Ishikawa (cell line): ENCODE data around the gene PPOX.

Source experiments
- CEBPB ChIP-seq: IDR thresholded peaks from 2 replicates; pipeline ENCODE4 v1.6.1; 2012
- CREB1 ChIP-seq: IDR thresholded peaks from 2 replicates; pipeline ENCODE4 v1.6.1; 2012; ENCODE audit warnings: low read depth
- EGR1 ChIP-seq: IDR thresholded peaks from 2 replicates; pipeline ENCODE4 v1.6.1; 2012
- EP300 ChIP-seq: IDR thresholded peaks from 2 replicates; pipeline ENCODE4 v1.6.1; 2012; ENCODE audit warnings: borderline replicate concordance
- FOXM1 ChIP-seq: IDR thresholded peaks from 2 replicates; pipeline ENCODE4 v1.6.1; 2012; ENCODE audit warnings: low read depth, borderline replicate concordance
- MAX ChIP-seq: IDR thresholded peaks from 2 replicates; pipeline ENCODE4 v1.6.1; 2012
- NFIC ChIP-seq: IDR thresholded peaks from 2 replicates; pipeline ENCODE4 v1.6.1; 2012
- RAD21 ChIP-seq: IDR thresholded peaks from 2 replicates; pipeline ENCODE4 v1.6.1; 2012; ENCODE audit warnings: low read depth
- REST ChIP-seq: IDR thresholded peaks from 2 replicates; pipeline ENCODE4 v1.6.1; 2012; ENCODE audit warnings: low read depth, mild to moderate bottlenecking
- TAF1 ChIP-seq: IDR thresholded peaks from 2 replicates; pipeline ENCODE4 v1.6.1; 2012; ENCODE audit warnings: low read depth, mild to moderate bottlenecking
- TCF12 ChIP-seq: IDR thresholded peaks from 2 replicates; pipeline ENCODE4 v1.6.1; 2012; ENCODE audit warnings: low read depth
- TEAD4 ChIP-seq: IDR thresholded peaks from 2 replicates; pipeline ENCODE4 v1.6.1; 2012
- USF1 ChIP-seq: IDR thresholded peaks from 2 replicates; pipeline ENCODE4 v1.6.1; 2012
- YY1 ChIP-seq: IDR thresholded peaks from 2 replicates; pipeline ENCODE4 v1.6.1; 2012; ENCODE audit warnings: low read depth
- ZBTB7A ChIP-seq: IDR thresholded peaks from 2 replicates; pipeline ENCODE4 v1.6.1; 2012; ENCODE audit warnings: low read depth

The PPOX gene

GRCh38 chr1:161130266-161130665 lies 36.0 kb upstream of the PPOX start:
- TF ChIP-seq USF1 (no peak), EGR1 (no peak), CREB1 (no peak), REST (no peak), EP300 (no peak), FOXM1 (no peak), TCF12 (no peak), RAD21 (no peak), CEBPB (no peak), YY1 (no peak), TAF1 (no peak), TEAD4 (no peak), NFIC (no peak), ZBTB7A (no peak), MAX (no peak)

DNA sequence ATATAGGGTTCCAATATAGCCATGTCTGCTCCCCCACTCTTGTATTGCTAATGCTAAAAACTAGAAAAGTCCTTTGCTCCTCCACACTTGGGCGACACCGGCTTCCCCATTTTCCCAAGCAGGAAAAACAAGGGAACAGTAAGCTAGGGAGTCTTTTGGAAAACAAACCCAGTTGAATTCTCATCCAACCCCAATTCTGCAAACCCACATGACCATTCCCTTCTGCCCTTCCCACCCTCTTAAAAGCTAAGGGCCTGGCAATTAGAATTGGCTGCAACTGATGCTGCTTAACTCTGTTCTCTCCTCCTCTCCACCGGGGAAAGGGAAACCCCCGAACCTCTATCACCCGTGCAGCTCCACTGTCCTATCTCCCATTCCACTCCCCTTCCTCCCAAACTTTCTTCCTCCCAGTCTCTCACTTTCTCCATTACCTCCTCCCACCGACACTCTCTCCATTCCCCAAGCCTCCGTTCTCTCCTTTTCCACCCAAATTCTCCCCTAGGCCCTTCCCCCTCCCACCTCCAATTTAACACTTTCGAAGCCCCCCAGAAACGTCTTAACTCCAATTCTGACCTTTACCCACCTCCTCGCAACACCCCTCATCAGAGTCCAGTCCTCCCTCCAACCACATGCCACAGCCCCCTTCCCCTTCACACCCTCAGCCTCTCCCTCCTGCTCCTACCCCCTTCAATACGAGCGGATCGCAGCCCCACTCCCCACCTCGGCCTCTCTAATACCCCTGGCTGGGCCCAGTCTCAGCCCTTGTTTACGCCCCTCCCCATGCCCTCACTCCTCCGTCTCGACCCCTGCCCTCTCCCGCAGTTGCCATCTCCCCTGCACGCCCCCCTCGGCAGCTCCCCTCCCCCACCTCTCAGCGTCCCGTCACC lies 34.5 kb upstream of the PPOX start:
- no peak for TF ChIP-seq CEBPB
- TF ChIP-seq ZBTB7A: peak; percentile 84; the same call in 1 of the 2 replicates
- TF ChIP-seq EP300: no peak
- no peak for TF ChIP-seq MAX

- TF ChIP-seq EGR1: peak; percentile 86; the same call in 1 of the 2 replicates
- no peak for TF ChIP-seq CEBPB
- peak; percentile 99 for TF ChIP-seq YY1
- TF ChIP-seq RAD21: no peak
- 0 out of 2 replicates have a peak, but pooled peaks have one; percentile 11 for TF ChIP-seq NFIC
- TF ChIP-seq TAF1: peak; percentile 65; the same call in 1 of the 2 replicates
- 0 out of 2 replicates have a peak, but pooled peaks have one; percentile 39 for TF ChIP-seq TCF12
- TF ChIP-seq ZBTB7A: no peak; the same call in 1 of the 2 replicates
- peak; percentile 66 for TF ChIP-seq MAX
- peak; percentile 41; the same call in 1 of the 2 replicates for TF ChIP-seq EP300
Measured at GRCh38 chr1:161132410-161133219, 33.6 kb upstream of the PPOX start, which contains the start of gene DEDD. Gene DEDD, minus strand, starts transcription at chr1:161132667. Its CDS starts 8,205 bp downstream, at chr1:161124462.

DNA sequence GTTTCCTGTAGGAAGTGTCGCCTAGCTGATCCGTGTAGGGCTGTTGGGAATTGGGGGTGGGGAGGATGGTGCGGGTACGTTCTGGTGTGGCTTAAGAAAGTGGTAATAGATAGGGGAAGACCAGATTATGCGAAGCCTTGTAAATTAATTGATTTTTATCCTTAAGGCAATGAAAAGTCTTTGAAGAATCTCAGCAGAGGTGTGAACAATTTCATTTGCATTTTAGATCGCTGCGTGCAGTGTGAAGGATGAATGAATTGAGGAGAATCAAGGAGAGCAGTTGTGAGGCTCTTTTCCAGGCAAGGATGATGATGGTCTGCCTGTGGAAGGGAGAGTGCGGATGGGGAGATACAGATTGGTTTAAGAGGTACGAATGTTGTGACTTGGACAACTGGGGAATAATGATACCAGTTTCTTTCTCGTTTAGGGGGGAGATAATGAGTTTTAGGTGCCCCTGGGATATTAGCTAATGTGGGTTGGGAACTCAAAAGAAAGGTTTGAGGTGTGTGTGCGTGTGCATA lies 32.9 kb upstream of the PPOX start:
- TF ChIP-seq FOXM1 (no peak), EGR1 (no peak), ZBTB7A (no peak), TCF12 (no peak), REST (no peak), CREB1 (no peak), TEAD4 (no peak), USF1 (no peak), NFIC (no peak), YY1 (no peak), EP300 (no peak), CEBPB (no peak), MAX (no peak)
